HG03060 (cell line): ENCODE measurements around the gene SOST.

Experiments
- ATAC-seq: cut with Tn5 transposase; IDR thresholded peaks from one replicate; pipeline ENCODE4 v1.9.1; 2021; ENCODE audit warnings: low read depth, moderate number of reproducible peaks; ENCODE audit not compliant: unreplicated experiment

SOST gene

GRCh38 chr17:43753493-43754129, 5.0 kb downstream of the SOST start:
- ATAC-seq = no peak

GRCh38 chr17:43750153-43750552, 8.4 kb downstream of the SOST start:
- ATAC-seq = no peak

GRCh38 chr17:43745541-43745940, 13.1 kb downstream of the SOST start:
- ATAC-seq = no peak

- no peak for ATAC-seq
Measured at GRCh38 chr17:43741636-43742035, 17.0 kb downstream of the SOST start.

- ATAC-seq = no peak
Measured at GRCh38 chr17:43740541-43740940, 18.1 kb downstream of the SOST start.

GRCh38 chr17:43737722-43738121, 20.9 kb downstream of the SOST start:
- ATAC-seq = no peak

- no peak for ATAC-seq
Measured at GRCh38 chr17:43736389-43736788, 22.2 kb downstream of the SOST start.

- no peak for ATAC-seq
Measured at GRCh38 chr17:43734376-43734775, 24.2 kb downstream of the SOST start.

GRCh38 chr17:43733956-43734355, 24.6 kb downstream of the SOST start:
- ATAC-seq = no peak

GRCh38 chr17:43732958-43733357, 25.6 kb downstream of the SOST start:
- ATAC-seq = no peak

GRCh38 chr17:43728081-43728480, 30.5 kb downstream of the SOST start:
- no peak for ATAC-seq

- ATAC-seq = no peak
Measured at GRCh38 chr17:43723697-43724359, 34.8 kb downstream of the SOST start.

GRCh38 chr17:43722870-43723665, 35.5 kb downstream of the SOST start:
- ATAC-seq = no peak

- ATAC-seq = no peak
Measured at GRCh38 chr17:43722269-43722619, 36.3 kb downstream of the SOST start.

- ATAC-seq = no peak
Measured at GRCh38 chr17:43721537-43722268, 36.9 kb downstream of the SOST start.

- no peak for ATAC-seq
Measured at GRCh38 chr17:43720311-43721060, 38.1 kb downstream of the SOST start.

- no peak for ATAC-seq
Measured at GRCh38 chr17:43719578-43719977, 39.0 kb downstream of the SOST start.

- no peak for ATAC-seq
Measured at GRCh38 chr17:43718544-43718943, 40.0 kb downstream of the SOST start.

- no peak for ATAC-seq
Measured at GRCh38 chr17:43717913-43718312, 40.7 kb downstream of the SOST start.

- ATAC-seq = no peak
Measured at GRCh38 chr17:43714465-43715149, 44.0 kb downstream of the SOST start.
